Hippocampal formation (tissue), 2 donors: ENCODE results near the gene BATF2.
"Not testable (repeated sequence)": the region's sequence is repeated elsewhere in the genome, so short reads cannot be mapped to it uniquely, and the experiment has no call there.

ENCODE experiments used
- DNase-seq, 2 donors: peaks; one replicate each; lab custom pipeline; 2025; lab: John Stamatoyannopoulos, UW

Gene BATF2

GRCh38 chr11:64996710-64997380 lies at the start of gene BATF2:
BATF2 (minus strand) TSS chr11:64996971; CDS start chr11:64996914, 57 bp downstream.
- DNase-seq: peak; percentile 35 to 36

GRCh38 chr11:65045728-65046127 lies 49.0 kb upstream of the BATF2 start:
- DNase-seq: no peak

GRCh38 chr11:65045061-65045460 lies 48.3 kb upstream of the BATF2 start:
- no peak for DNase-seq

GRCh38 chr11:65043881-65044501 lies 47.2 kb upstream of the BATF2 start:
- peak; percentile 5 to 18 for DNase-seq

- DNase-seq: no peak
These were observed 46.1 kb upstream of the BATF2 start for GRCh38 chr11:65042891-65043290.

- peak; percentile 94 to 95 for DNase-seq
These were observed 44.3 kb upstream of the BATF2 start, which contains the start of gene SAC3D1 for GRCh38 chr11:65040847-65041622. SAC3D1 (plus strand) TSS chr11:65041210; CDS start chr11:65041293, 83 bp downstream.

- no peak for DNase-seq
These were observed 43.7 kb upstream of the BATF2 start for GRCh38 chr11:65040520-65040846.

GRCh38 chr11:65036931-65037330 lies 40.2 kb upstream of the BATF2 start:
- peak; percentile 13 to 58 for DNase-seq

- DNase-seq: no peak
These were observed 38.8 kb upstream of the BATF2 start for GRCh38 chr11:65035579-65035978.

GRCh38 chr11:65034423-65034822 lies 37.7 kb upstream of the BATF2 start:
- DNase-seq: no peak

- DNase-seq: no peak
These were observed 35.4 kb upstream of the BATF2 start for GRCh38 chr11:65032216-65032615.

GRCh38 chr11:65027213-65028067 lies 30.7 kb upstream of the BATF2 start, which contains the start of gene SNX15:
SNX15 (plus strand) TSS chr11:65027439; CDS start chr11:65027538, 99 bp downstream.
- peak; percentile 94 to 96 for DNase-seq

GRCh38 chr11:65026810-65027209 lies 30.0 kb upstream of the BATF2 start:
- DNase-seq: no peak

GRCh38 chr11:65023502-65023901 lies 26.7 kb upstream of the BATF2 start:
- DNase-seq: not testable (repeated sequence)

GRCh38 chr11:65021509-65021908 lies 24.7 kb upstream of the BATF2 start:
- DNase-seq: no peak

- no peak for DNase-seq
These were observed 24.2 kb upstream of the BATF2 start for GRCh38 chr11:65021003-65021402.

GRCh38 chr11:65019824-65020223 lies 23.1 kb upstream of the BATF2 start:
- DNase-seq: no peak

- DNase-seq: no peak
These were observed 21.2 kb upstream of the BATF2 start for GRCh38 chr11:65017937-65018336.

- no peak for DNase-seq
These were observed 19.9 kb upstream of the BATF2 start for GRCh38 chr11:65016705-65017104.

- no peak for DNase-seq
These were observed 18.0 kb upstream of the BATF2 start for GRCh38 chr11:65014726-65015227.

- peak; percentile 76 to 87 for DNase-seq
These were observed 17.3 kb upstream of the BATF2 start, which contains the start of gene ARL2 for GRCh38 chr11:65013888-65014725. ARL2 (plus strand) TSS chr11:65014160; CDS start chr11:65014208, 48 bp downstream.
